HEK293 (cell line): ENCODE data around the gene CTNNBL1.

Experiments
- KLF1 ChIP-seq: fragments of 450-650 bp; formaldehyde crosslinking; IDR thresholded peaks from 2 replicates; pipeline ENCODE4 v1.5.1; 2016; ENCODE audit warnings: missing biosample characterization, missing genetic modification characterization
- OVOL3 ChIP-seq: fragments of 450-650 bp; formaldehyde crosslinking; IDR thresholded peaks from 2 replicates; pipeline ENCODE4 v1.5.1; 2016; ENCODE audit warnings: missing biosample characterization, missing genetic modification characterization
- SALL2 ChIP-seq: fragments of 450-650 bp; formaldehyde crosslinking; IDR thresholded peaks from 2 replicates; pipeline ENCODE4 v1.5.0; 2017; ENCODE audit warnings: missing biosample characterization, mild to moderate bottlenecking, missing genetic modification characterization, borderline replicate concordance
- YY1 ChIP-seq: fragments of 450-650 bp; formaldehyde crosslinking; IDR thresholded peaks from 2 replicates; pipeline ENCODE4 v1.5.1; 2018; ENCODE audit warnings: missing biosample characterization, missing genetic modification characterization
- ZNF121 ChIP-seq: fragments of 450-650 bp; formaldehyde crosslinking; IDR thresholded peaks from 2 replicates; pipeline ENCODE4 v1.5.1; 2016; ENCODE audit warnings: missing biosample characterization, missing genetic modification characterization
- ZNF24 ChIP-seq: fragments of 450-650 bp; formaldehyde crosslinking; IDR thresholded peaks from 2 replicates; pipeline ENCODE4 v1.5.1; 2016; ENCODE audit warnings: missing biosample characterization, missing genetic modification characterization
- ZNF274 ChIP-seq, 2 experiments: fragments of 200-500 bp in 1 of 2; fragments of 450-650 bp in 1 of 2; sonication (Bioruptor generic) in 1 of 2; formaldehyde crosslinking in 1 of 2; IDR thresholded peaks; 2 replicates each; pipeline versions ENCODE4 v1.5.1 to v1.6.1; 2014 to 2016; ENCODE audit warnings: borderline replicate concordance in 1 of 2, inconsistent platforms in 1 of 2, low read length in 1 of 2, missing biosample characterization in 1 of 2, missing genetic modification characterization in 1 of 2
- ZNF473 ChIP-seq: fragments of 450-650 bp; formaldehyde crosslinking; IDR thresholded peaks from 2 replicates; pipeline ENCODE4 v1.5.1; 2017; ENCODE audit warnings: missing biosample characterization, missing genetic modification characterization
- TF ChIP-seq, protein P1 (sequence below): fragments of 450-650 bp; formaldehyde crosslinking; IDR thresholded peaks from 2 replicates; pipeline ENCODE4 v1.5.1; 2016; ENCODE audit warnings: missing biosample characterization, missing genetic modification characterization

- TF ChIP-seq, protein P1, sequence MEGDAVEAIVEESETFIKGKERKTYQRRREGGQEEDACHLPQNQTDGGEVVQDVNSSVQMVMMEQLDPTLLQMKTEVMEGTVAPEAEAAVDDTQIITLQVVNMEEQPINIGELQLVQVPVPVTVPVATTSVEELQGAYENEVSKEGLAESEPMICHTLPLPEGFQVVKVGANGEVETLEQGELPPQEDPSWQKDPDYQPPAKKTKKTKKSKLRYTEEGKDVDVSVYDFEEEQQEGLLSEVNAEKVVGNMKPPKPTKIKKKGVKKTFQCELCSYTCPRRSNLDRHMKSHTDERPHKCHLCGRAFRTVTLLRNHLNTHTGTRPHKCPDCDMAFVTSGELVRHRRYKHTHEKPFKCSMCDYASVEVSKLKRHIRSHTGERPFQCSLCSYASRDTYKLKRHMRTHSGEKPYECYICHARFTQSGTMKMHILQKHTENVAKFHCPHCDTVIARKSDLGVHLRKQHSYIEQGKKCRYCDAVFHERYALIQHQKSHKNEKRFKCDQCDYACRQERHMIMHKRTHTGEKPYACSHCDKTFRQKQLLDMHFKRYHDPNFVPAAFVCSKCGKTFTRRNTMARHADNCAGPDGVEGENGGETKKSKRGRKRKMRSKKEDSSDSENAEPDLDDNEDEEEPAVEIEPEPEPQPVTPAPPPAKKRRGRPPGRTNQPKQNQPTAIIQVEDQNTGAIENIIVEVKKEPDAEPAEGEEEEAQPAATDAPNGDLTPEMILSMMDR (tag by site-specific recombination) = no peak
- TF ChIP-seq YY1 (tag by site-specific recombination) (no peak), ZNF274 (IDR thresholded peaks at IDR 0.05; ENCODE audit: low read length) (no peak), ZNF274 (tag by site-specific recombination; IDR thresholded peaks at IDR 0.05; ENCODE audit: borderline replicate concordance) (no peak), KLF1 (tag by site-specific recombination) (no peak), SALL2 (tag by site-specific recombination) (no peak), OVOL3 (tag by site-specific recombination) (no peak), ZNF473 (tag by site-specific recombination) (no peak), ZNF24 (no peak), ZNF121 (tag by site-specific recombination) (no peak)
Measured at GRCh38 chr20:37864298-37864697, 170.5 kb downstream of the CTNNBL1 start.
